CD8-positive, alpha-beta memory T cell (primary cell): ENCODE measurements around the gene MBOAT2. TPM values are rescaled to one million over a fixed set of nuclear protein-coding genes. Genes with fewer than 3 reads are reported as not detected.
A peak's percentile ranks its signal among the peaks of the same experiment; 100 is the strongest.

Experiments
- CTCF ChIA-PET: fragments of 350-600 bp; sonication (Branson Sonifier 250); formaldehyde crosslinking; loops from one replicate; lab custom pipeline; 2021; ENCODE audit warnings: antibody characterized with exemption; lab: Charles Lee
- POLR2A ChIA-PET: fragments of 350-600 bp; sonication (Branson Sonifier 250); formaldehyde crosslinking; loops from one replicate; lab custom pipeline; 2021; ENCODE audit warnings: antibody characterized with exemption; lab: Charles Lee
- DNase-seq, 5 donors: peaks; one replicate each; pipeline versions ENCODE4 v3.0.0 to v3.0.0-alpha.2; 2020 to 2022; ENCODE audit warnings: mixed read lengths in 1 of 5
- H3K27ac ChIP-seq: one replicate; pipeline ENCODE4 v1.7.0; 2013; ENCODE audit warnings: low read depth, mild to moderate bottlenecking, low read length, moderate library complexity
- H3K27me3 ChIP-seq: 2 replicates; pipeline ENCODE4 v1.7.0; 2013; ENCODE audit warnings: low read length, mild to moderate bottlenecking; ENCODE audit not compliant: insufficient read depth, poor library complexity, severe bottlenecking
- H3K36me3 ChIP-seq: 2 replicates; pipeline ENCODE4 v1.7.0; 2013; ENCODE audit warnings: mild to moderate bottlenecking, low read length, moderate library complexity; ENCODE audit not compliant: insufficient read depth
- H3K4me1 ChIP-seq: 2 replicates; pipeline ENCODE4 v1.7.0; 2013; ENCODE audit warnings: mild to moderate bottlenecking, low read length, moderate library complexity; ENCODE audit not compliant: insufficient read depth
- H3K4me3 ChIP-seq: 2 replicates; pipeline ENCODE4 v1.7.0; 2013; ENCODE audit warnings: mild to moderate bottlenecking, low read length
- H3K9me3 ChIP-seq: 2 replicates; pipeline ENCODE4 v1.7.0; 2013; ENCODE audit warnings: mild to moderate bottlenecking, low read length
- H3K27ac Mint-ChIP-seq, 8 donors: one replicate each; pipeline ENCODE4 v1.8.0; 2020 to 2021; ENCODE audit warnings: mixed read lengths in 8 of 8, mild to moderate bottlenecking in 6 of 8, inconsistent platforms in 3 of 8, moderate library complexity in 3 of 8
- H3K27me3 Mint-ChIP-seq, 2 donors: one replicate each; pipeline ENCODE4 v1.8.0; 2020 to 2021; ENCODE audit warnings: mixed read lengths in 2 of 2, mild to moderate bottlenecking in 1 of 2, moderate library complexity in 1 of 2
- H3K36me3 Mint-ChIP-seq, 3 donors: one replicate each; pipeline ENCODE4 v1.8.0; 2020 to 2021; ENCODE audit warnings: mixed read lengths in 3 of 3, inconsistent platforms in 1 of 3, mild to moderate bottlenecking in 1 of 3
- H3K4me1 Mint-ChIP-seq, 3 donors: one replicate each; pipeline ENCODE4 v1.8.0; 2020 to 2021; ENCODE audit warnings: mixed read lengths in 3 of 3, inconsistent platforms in 1 of 3, mild to moderate bottlenecking in 1 of 3
- H3K4me3 Mint-ChIP-seq, 7 donors: one replicate each; pipeline ENCODE4 v1.8.0; 2020 to 2021; ENCODE audit warnings: mixed read lengths in 7 of 7, mild to moderate bottlenecking in 6 of 7, moderate library complexity in 4 of 7, inconsistent platforms in 2 of 7
- H3K9me3 Mint-ChIP-seq, 5 donors: one replicate each; pipeline ENCODE4 v1.8.0; 2020 to 2022; ENCODE audit warnings: mixed read lengths in 5 of 5, mild to moderate bottlenecking in 3 of 5, moderate library complexity in 2 of 5, inconsistent platforms in 1 of 5
- polyA plus RNA-seq: library from polyadenylated mRNA; unstranded; fragments of 300-500 nt; fragmentation: Illumina TruSeq; gene quantifications from one replicate; pipeline ENCODE4 v1.2.3, GENCODE V29; 2021
- total RNA-seq, 2 experiments: library from RNA; stranded (reverse); gene quantifications; one replicate each; pipeline ENCODE4 v1.2.3, GENCODE V29; 2021

MBOAT2 gene
- total and polyA plus RNA-seq, 3 experiments from 2014 or later, result 0.62 to 3.3 (median 3.2) TPM

DNA sequence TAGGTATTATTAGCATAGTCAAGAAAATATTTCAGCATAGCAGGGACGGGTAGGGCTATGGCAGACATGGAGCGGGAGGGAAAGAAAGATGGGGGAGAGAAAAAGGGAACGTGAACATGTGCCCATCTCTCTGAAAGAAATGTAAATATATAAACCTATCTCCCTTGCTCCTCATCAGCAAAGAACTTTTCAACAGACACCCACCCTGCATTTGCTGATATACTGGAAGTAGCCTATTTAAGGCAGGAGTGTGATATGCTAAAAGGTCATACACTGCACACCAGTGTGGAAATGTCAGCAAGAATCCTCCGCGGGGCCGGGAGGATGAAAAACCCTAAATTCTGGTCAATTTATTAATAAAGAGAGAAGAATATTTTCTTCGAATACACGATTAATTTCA lies 1.7 kb downstream of the MBOAT2 start:
- Histone ChIP-seq H3K36me3 (no peaks in the 10 kb centered on the region), H3K9me3 (no peaks in the 10 kb centered on the region), H3K27ac (no peak overlapping the region), H3K4me3 (no peak overlapping the region), H3K4me1 (peaks cover 4% of the 10 kb centered on the region), H3K27me3 (no peaks in the 10 kb centered on the region)
- peak overlapping the region in 4 of 7 donors; percentile 39 to 87 (median 86) for H3K4me3 Mint-ChIP-seq
- H3K27me3 Mint-ChIP-seq, result peaks cover 8 to 9% of the 10 kb centered on the region in 2 donors
- DNase-seq, result no peak
- CTCF ChIA-PET, result no interaction called here
- no peaks in the 10 kb centered on the region for H3K9me3 Mint-ChIP-seq
- POLR2A ChIA-PET, result no interaction called here
- H3K27ac Mint-ChIP-seq, result no peak overlapping the region
- peaks cover 10 to 21% (median 19%) of the 10 kb centered on the region in 3 donors for H3K4me1 Mint-ChIP-seq
- H3K36me3 Mint-ChIP-seq, result peaks cover 0 to 1% (median 0%) of the 10 kb centered on the region in 3 donors

DNA sequence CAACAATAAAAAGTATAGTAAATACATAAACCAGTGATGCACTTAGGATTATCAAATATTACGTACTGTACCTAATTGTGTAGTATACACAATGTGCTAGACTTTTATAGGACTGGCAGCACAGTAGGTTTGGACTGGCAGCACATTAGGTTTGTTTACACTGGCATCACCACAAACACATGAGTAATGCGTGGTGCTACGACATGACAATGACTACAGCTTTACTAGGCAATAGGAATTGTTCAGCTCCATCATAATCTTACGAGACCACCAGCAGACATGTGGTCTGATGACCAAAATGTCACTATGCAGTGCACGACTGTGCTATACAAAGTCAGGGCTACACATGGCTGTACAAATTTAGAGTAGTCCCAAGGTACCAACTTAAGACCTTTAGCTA lies 2.3 kb downstream of the MBOAT2 start:
- Histone ChIP-seq H3K4me1 (peaks cover 4% of the 10 kb centered on the region), H3K36me3 (no peaks in the 10 kb centered on the region), H3K27ac (no peak overlapping the region), H3K27me3 (no peaks in the 10 kb centered on the region), H3K4me3 (no peak overlapping the region), H3K9me3 (no peaks in the 10 kb centered on the region)
- ChIA-PET POLR2A (no interaction called here), CTCF (no interaction called here)
- no peak for DNase-seq
- Mint-ChIP-seq H3K4me1 (peaks cover 10 to 21% (median 19%) of the 10 kb centered on the region in 3 donors), H3K9me3 (no peaks in the 10 kb centered on the region), H3K27me3 (peaks cover 9 to 10% of the 10 kb centered on the region in 2 donors), H3K36me3 (peaks cover 0 to 1% (median 0%) of the 10 kb centered on the region in 3 donors), H3K4me3 (peak overlapping the region in 1 of 7 donors; percentile 39), H3K27ac (no peak overlapping the region)

DNA sequence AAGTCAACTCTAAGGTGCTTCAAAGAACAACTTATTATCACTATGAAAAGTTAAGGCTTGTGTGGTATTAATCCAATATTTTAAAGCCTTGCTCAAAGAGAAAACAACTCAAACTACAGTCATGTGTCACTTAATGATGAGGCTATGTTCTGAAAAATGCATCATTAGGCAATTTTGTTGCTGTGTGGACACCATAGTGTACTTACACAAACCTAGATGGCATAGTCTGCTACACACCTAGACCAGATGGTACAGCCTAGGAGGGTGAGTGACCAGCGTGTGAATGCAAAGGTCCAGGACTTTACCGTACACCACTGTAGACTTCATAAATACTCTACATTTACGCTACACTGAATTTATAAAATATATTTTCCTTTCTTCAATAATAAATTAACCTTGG lies 3.0 kb downstream of the MBOAT2 start:
- Mint-ChIP-seq H3K27me3 (peaks cover 10 to 12% of the 10 kb centered on the region in 2 donors), H3K4me3 (no peak overlapping the region), H3K4me1 (peaks cover 10 to 21% (median 19%) of the 10 kb centered on the region in 3 donors), H3K27ac (no peak overlapping the region), H3K36me3 (peaks cover 0 to 1% (median 0%) of the 10 kb centered on the region in 3 donors), H3K9me3 (no peaks in the 10 kb centered on the region)
- peaks cover 4% of the 10 kb centered on the region for H3K4me1 ChIP-seq
- H3K27me3 ChIP-seq, result no peaks in the 10 kb centered on the region
- no peaks in the 10 kb centered on the region for H3K36me3 ChIP-seq
- no peak overlapping the region for H3K27ac ChIP-seq
- CTCF ChIA-PET, result no interaction called here
- H3K4me3 ChIP-seq, result no peak overlapping the region
- no peak for DNase-seq
- H3K9me3 ChIP-seq, result no peaks in the 10 kb centered on the region
- POLR2A ChIA-PET, result no interaction called here

DNA sequence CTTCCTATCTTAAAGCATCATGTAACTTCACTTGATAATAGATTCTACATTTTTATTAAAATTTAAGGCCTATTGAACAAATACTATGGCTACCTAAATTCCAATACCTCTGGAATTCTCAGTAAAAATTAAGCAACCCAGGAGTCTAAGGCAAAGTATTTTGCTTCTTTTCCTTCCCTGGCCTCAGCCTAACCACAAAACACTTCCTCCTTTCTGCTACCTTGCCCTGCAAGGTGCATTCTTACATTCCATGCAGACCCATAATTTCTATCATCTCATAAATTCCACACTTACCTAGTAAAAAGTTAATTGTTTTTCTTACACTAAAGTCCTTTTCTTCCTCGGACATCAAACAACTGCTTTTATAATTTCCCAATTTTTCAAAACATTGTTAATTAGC lies 3.7 kb downstream of the MBOAT2 start:
- H3K9me3 ChIP-seq, result no peaks in the 10 kb centered on the region
- DNase-seq, result no peak
- H3K36me3 ChIP-seq, result no peaks in the 10 kb centered on the region
- Mint-ChIP-seq H3K9me3 (no peaks in the 10 kb centered on the region), H3K27ac (no peak overlapping the region), H3K4me3 (no peak overlapping the region), H3K27me3 (peaks cover 10 to 15% of the 10 kb centered on the region in 2 donors), H3K36me3 (peaks cover 0 to 1% (median 0%) of the 10 kb centered on the region in 3 donors), H3K4me1 (peaks cover 10 to 19% (median 18%) of the 10 kb centered on the region in 3 donors)
- H3K4me1 ChIP-seq, result peaks cover 4% of the 10 kb centered on the region
- H3K27ac ChIP-seq, result no peak overlapping the region
- no peak overlapping the region for H3K4me3 ChIP-seq
- ChIA-PET POLR2A (no interaction called here), CTCF (no interaction called here)
- H3K27me3 ChIP-seq, result no peaks in the 10 kb centered on the region

DNA sequence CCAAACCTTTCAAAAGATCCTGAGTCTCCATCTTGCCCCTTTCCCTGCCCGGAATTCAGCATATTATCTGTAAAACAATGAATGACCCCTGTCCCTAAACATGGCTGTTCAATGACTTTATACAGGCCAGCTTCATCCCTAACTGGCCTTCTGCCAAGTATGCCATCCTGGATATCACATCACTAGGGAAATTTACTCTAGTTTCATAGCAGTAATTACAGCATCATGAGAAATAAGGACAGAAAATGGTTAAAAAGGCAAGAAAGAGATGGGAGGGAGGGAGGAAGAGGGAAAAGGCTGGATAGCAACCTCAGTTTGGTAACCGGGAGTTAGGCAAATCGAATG lies 4.4 kb downstream of the MBOAT2 start:
- peak overlapping the region; percentile 13 for H3K27ac ChIP-seq
- no peaks in the 10 kb centered on the region for H3K27me3 ChIP-seq
- no peaks in the 10 kb centered on the region for H3K9me3 Mint-ChIP-seq
- peaks cover 0 to 2% (median 0%) of the 10 kb centered on the region in 3 donors for H3K36me3 Mint-ChIP-seq
- H3K36me3 ChIP-seq, result no peaks in the 10 kb centered on the region
- peaks cover 7 to 16% of the 10 kb centered on the region in 2 donors for H3K27me3 Mint-ChIP-seq
- peaks cover 8 to 14% (median 12%) of the 10 kb centered on the region in 3 donors for H3K4me1 Mint-ChIP-seq
- H3K4me1 ChIP-seq, result peaks cover 4% of the 10 kb centered on the region
- no peak for DNase-seq
- CTCF ChIA-PET, result no interaction called here
- POLR2A ChIA-PET, result no interaction called here
- no peaks in the 10 kb centered on the region for H3K9me3 ChIP-seq
- no peak overlapping the region for H3K4me3 Mint-ChIP-seq
- no peak overlapping the region for H3K27ac Mint-ChIP-seq
- H3K4me3 ChIP-seq, result no peak overlapping the region

DNA sequence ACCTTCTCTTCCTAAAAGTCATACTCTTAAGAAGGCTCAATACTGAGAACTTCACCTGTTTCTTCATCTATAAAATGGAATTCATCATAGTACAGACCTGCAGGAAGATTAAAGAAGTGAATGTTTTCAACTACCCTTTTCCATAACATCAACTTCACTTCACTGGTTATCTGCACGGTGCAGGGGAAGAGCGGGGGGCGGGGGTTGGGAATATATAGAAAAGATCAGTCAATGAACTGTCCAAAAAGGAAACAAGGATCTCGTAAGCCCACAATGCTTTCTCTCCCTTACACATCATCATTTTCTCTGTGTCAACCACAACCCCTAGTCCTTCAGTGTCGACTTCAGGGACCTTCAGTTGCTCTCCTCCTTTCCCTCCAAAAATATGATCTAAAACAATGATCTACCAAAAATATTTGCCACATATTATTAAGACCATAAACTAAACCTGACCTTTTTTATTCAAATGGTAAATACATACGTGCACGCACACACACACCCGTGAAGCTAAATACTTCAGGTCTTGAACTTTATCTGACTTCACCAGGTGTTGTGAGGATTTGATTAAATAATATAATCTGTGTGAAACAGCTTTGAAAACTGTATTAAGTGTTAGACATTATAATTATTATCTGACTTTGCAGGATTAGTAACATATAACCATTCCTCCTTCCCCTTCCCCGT lies 4.9 kb downstream of the MBOAT2 start:
- Histone ChIP-seq H3K9me3 (no peaks in the 10 kb centered on the region), H3K36me3 (no peaks in the 10 kb centered on the region), H3K27me3 (no peaks in the 10 kb centered on the region), H3K4me3 (no peak overlapping the region), H3K4me1 (peaks cover 4% of the 10 kb centered on the region), H3K27ac (peak overlapping the region; percentile 13)
- POLR2A ChIA-PET, result no interaction called here
- Mint-ChIP-seq H3K4me1 (peaks cover 8 to 14% (median 12%) of the 10 kb centered on the region in 3 donors), H3K36me3 (peaks cover 0 to 2% (median 0%) of the 10 kb centered on the region in 3 donors), H3K9me3 (no peaks in the 10 kb centered on the region), H3K27ac (no peak overlapping the region), H3K27me3 (peaks cover 7 to 21% of the 10 kb centered on the region in 2 donors), H3K4me3 (no peak overlapping the region)
- DNase-seq, result no peak
- CTCF ChIA-PET, result no interaction called here

DNA sequence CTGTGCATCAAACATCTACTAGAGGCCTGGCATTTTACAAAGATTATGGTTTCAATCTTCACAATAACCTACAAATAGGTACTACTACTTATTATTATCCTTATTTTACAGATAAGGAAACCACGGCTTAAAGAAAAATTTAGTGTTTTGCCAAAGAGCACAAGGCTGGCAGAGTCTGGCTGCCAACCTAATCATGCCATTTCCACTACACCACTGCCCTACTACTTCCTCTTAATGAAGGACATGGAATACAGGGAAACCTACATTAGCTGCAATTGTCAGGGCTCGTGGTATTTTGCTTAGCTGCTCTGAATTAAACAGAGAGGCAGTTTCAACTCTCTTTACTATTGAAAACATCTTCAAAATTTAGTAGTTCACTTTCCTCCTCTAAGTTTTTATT lies 5.9 kb downstream of the MBOAT2 start:
- POLR2A ChIA-PET, result no interaction called here

DNA sequence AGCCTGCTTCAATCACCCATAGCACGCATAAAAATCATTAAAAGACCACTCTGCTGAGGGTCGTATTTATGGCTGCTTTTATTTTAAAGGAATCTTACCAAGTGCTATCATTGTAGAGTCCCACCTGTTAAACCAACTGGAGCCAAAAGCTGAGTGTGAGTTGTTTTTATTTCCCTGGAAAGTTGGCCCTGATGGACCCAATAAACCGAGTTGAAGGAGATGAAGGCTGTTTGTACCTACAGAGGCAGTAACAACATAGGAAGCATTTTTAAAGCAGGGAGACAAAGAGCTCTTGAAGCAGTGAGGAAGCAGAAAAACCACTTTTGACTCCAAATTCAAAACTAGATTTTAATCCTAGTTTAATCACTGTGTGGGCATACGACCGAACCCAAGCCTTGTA lies 6.4 kb downstream of the MBOAT2 start:
- Histone ChIP-seq H3K9me3 (no peaks in the 10 kb centered on the region), H3K27ac (no peak overlapping the region), H3K36me3 (no peaks in the 10 kb centered on the region), H3K4me1 (no peaks in the 10 kb centered on the region), H3K27me3 (no peaks in the 10 kb centered on the region), H3K4me3 (no peak overlapping the region)
- H3K9me3 Mint-ChIP-seq, result no peaks in the 10 kb centered on the region
- H3K27me3 Mint-ChIP-seq, result peaks cover 8 to 19% of the 10 kb centered on the region in 2 donors
- ChIA-PET POLR2A (no interaction called here), CTCF (no interaction called here)
- H3K36me3 Mint-ChIP-seq, result peaks cover 0 to 2% (median 0%) of the 10 kb centered on the region in 3 donors
- DNase-seq, result no peak
- H3K27ac Mint-ChIP-seq, result no peak overlapping the region
- H3K4me3 Mint-ChIP-seq, result no peak overlapping the region
- H3K4me1 Mint-ChIP-seq, result peaks cover 3 to 5% (median 4%) of the 10 kb centered on the region in 3 donors

More for the DNA sequence above, 5.9 kb downstream of the MBOAT2 start:
- Histone ChIP-seq H3K27me3 (no peaks in the 10 kb centered on the region), H3K4me3 (no peak overlapping the region), H3K27ac (no peak overlapping the region), H3K4me1 (peaks cover 1% of the 10 kb centered on the region), H3K36me3 (no peaks in the 10 kb centered on the region), H3K9me3 (no peaks in the 10 kb centered on the region)
- no peak for DNase-seq
- Mint-ChIP-seq H3K4me1 (peaks cover 5 to 10% (median 9%) of the 10 kb centered on the region in 3 donors), H3K9me3 (no peaks in the 10 kb centered on the region), H3K36me3 (peaks cover 0 to 2% (median 0%) of the 10 kb centered on the region in 3 donors), H3K27ac (no peak overlapping the region), H3K4me3 (no peak overlapping the region), H3K27me3 (peaks cover 9 to 24% of the 10 kb centered on the region in 2 donors)
- CTCF ChIA-PET, result no interaction called here
